HTERT RPE-1 (cell line): ENCODE results near the gene SLC45A3.
"Not testable (repeated sequence)": the region's sequence is repeated elsewhere in the genome, so short reads cannot be mapped to it uniquely, and the experiment has no call there.

Experiments
- in situ Hi-C: fragments of 300-500 bp; cut with MboI; formaldehyde crosslinking; loops from 4 replicates; pipeline ENCODE4 v1.14.3; 2020; ENCODE audit warnings: low sequenced_read_pairs

The SLC45A3 gene

GRCh38 chr1:205680073-205680851 is at the start of gene SLC45A3:
TSS of gene SLC45A3 (minus strand) at chr1:205680509. CDS start at chr1:205664656, 15,853 bp downstream.
- in situ Hi-C loops, result no loop called here

- in situ Hi-C loops, result no loop called here
Measured at GRCh38 chr1:205726619-205727125, 46.4 kb upstream of the SLC45A3 start.

GRCh38 chr1:205725514-205725913 is 45.2 kb upstream of the SLC45A3 start:
- in situ Hi-C loops, result no loop called here

GRCh38 chr1:205720740-205721139 is 40.4 kb upstream of the SLC45A3 start:
- in situ Hi-C loops, result not testable (repeated sequence)

GRCh38 chr1:205719762-205720161 is 39.5 kb upstream of the SLC45A3 start:
- in situ Hi-C loops, result no loop called here

- in situ Hi-C loops, result no loop called here
Measured at GRCh38 chr1:205719015-205719414, 38.7 kb upstream of the SLC45A3 start.

- in situ Hi-C loops, result no loop called here
Measured at GRCh38 chr1:205716371-205717132, 36.2 kb upstream of the SLC45A3 start.

- in situ Hi-C loops, result no loop called here
Measured at GRCh38 chr1:205715628-205716027, 35.3 kb upstream of the SLC45A3 start.

- in situ Hi-C loops, result no loop called here
Measured at GRCh38 chr1:205714906-205715246, 34.6 kb upstream of the SLC45A3 start.

- in situ Hi-C loops, result no loop called here
Measured at GRCh38 chr1:205714190-205714905, 34.0 kb upstream of the SLC45A3 start.

GRCh38 chr1:205711105-205712048 is 31.1 kb upstream of the SLC45A3 start:
- in situ Hi-C loops, result no loop called here

GRCh38 chr1:205710201-205711062 is 30.1 kb upstream of the SLC45A3 start:
- in situ Hi-C loops, result no loop called here

- in situ Hi-C loops, result no loop called here
Measured at GRCh38 chr1:205709640-205710039, 29.3 kb upstream of the SLC45A3 start.

GRCh38 chr1:205709059-205709398 is 28.7 kb upstream of the SLC45A3 start:
- in situ Hi-C loops, result no loop called here

GRCh38 chr1:205706601-205707502 is 26.5 kb upstream of the SLC45A3 start:
- in situ Hi-C loops, result no loop called here

GRCh38 chr1:205704903-205705302 is 24.6 kb upstream of the SLC45A3 start:
- in situ Hi-C loops, result no loop called here

GRCh38 chr1:205703072-205703471 is 22.8 kb upstream of the SLC45A3 start:
- in situ Hi-C loops, result no loop called here

GRCh38 chr1:205701891-205702290 is 21.6 kb upstream of the SLC45A3 start:
- in situ Hi-C loops, result no loop called here
